Prostate gland (tissue), 2 donors: ENCODE data around the gene CAMSAP1.

Source experiments
- POLR2A ChIP-seq: fragments of 450-650 bp; IDR thresholded peaks from one replicate; pipeline ENCODE4 v1.6.1; 2016; ENCODE audit warnings: antibody characterized with exemption, mild to moderate bottlenecking
- TF ChIP-seq, protein P1 (sequence below), 4 experiments: fragments of 200-600 bp in 2 of 4; fragments of 450-650 bp in 2 of 4; sonication (generic) in 2 of 4; IDR thresholded peaks; 1 replicate in 3 of 4; 2 replicates in 1 of 4; pipeline ENCODE4 v1.5.1; 2016 to 2019; ENCODE audit warnings: antibody characterized with exemption in 4 of 4, mild to moderate bottlenecking in 2 of 4, moderate library complexity in 2 of 4

DNA sequence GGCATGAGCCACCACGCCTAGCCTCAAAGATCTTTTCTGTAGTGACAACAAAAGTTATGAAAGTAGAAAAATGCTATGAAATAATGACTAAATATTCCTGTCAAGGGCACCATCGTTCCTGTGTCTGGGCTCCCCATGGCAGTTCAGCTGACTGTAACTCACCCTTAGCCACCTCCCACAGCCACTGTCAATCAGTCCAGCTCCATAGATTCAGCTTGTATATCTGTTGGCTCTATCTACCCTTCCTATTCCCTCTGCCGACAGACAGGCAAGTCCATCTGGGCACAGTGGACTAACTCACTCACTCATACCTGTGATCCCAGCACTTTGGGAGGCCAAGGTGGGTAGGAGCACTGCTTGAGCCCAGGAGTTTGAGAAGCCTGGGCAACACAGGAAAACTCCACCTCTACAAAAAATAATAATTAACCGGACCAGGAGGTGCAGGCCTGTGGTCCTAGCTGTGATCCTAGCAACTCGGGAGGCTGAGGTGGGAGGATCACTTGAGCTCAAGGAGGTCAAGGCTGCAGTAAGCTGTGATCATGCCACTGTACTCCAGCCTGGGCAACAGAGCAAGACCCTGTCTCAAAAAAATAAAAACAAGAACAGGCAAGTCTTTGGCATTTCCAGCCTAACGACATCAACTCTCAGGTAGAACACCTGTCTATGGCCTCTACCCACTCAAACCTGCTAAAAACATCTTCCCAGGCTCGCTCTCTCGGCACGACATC, 6.2 kb downstream of the CAMSAP1 start:
- no peak for TF ChIP-seq POLR2A
- TF ChIP-seq, protein P1, sequence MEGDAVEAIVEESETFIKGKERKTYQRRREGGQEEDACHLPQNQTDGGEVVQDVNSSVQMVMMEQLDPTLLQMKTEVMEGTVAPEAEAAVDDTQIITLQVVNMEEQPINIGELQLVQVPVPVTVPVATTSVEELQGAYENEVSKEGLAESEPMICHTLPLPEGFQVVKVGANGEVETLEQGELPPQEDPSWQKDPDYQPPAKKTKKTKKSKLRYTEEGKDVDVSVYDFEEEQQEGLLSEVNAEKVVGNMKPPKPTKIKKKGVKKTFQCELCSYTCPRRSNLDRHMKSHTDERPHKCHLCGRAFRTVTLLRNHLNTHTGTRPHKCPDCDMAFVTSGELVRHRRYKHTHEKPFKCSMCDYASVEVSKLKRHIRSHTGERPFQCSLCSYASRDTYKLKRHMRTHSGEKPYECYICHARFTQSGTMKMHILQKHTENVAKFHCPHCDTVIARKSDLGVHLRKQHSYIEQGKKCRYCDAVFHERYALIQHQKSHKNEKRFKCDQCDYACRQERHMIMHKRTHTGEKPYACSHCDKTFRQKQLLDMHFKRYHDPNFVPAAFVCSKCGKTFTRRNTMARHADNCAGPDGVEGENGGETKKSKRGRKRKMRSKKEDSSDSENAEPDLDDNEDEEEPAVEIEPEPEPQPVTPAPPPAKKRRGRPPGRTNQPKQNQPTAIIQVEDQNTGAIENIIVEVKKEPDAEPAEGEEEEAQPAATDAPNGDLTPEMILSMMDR (IDR thresholded peaks at IDR 0.05): no peak
